HepG2 (cell line): ENCODE data around the gene KDM5C. TPM values are rescaled to one million over a fixed set of nuclear protein-coding genes. Genes with fewer than 3 reads are reported as not detected.

Experiments used
- ATAC-seq: fragments of 200-7000 bp; cut with Tn5 transposase; 3 replicates; pipeline ENCODE4 v1.9.1; 2020; ENCODE audit warnings: mild to moderate bottlenecking, moderate library complexity
- BruUV-seq: library from RNA; stranded (reverse); fragments of 400-500 nt; replicated peaks from 2 replicates; lab custom pipeline; 2021; lab: Mats Ljungman, UMichigan
- CTCF ChIA-PET: fragments of 300-600 bp; formaldehyde crosslinking; extraction: SDS; loops from one replicate; lab custom pipeline; 2021; ENCODE audit warnings: low total read pairs, inconsistent platforms, low intra/inter-chr PET ratio; lab: Yijun Ruan, JAX
- POLR2A ChIA-PET: fragments of 350-600 bp; sonication (Branson Sonifier 250); formaldehyde crosslinking; loops from one replicate; lab custom pipeline; 2020; ENCODE audit warnings: antibody characterized with exemption, inconsistent platforms; lab: Yijun Ruan, JAX
- DNase-seq: peaks from one replicate; pipeline ENCODE4 v3.0.0-alpha.2; 2015; ENCODE audit warnings: low spot score
- FAIRE-seq: peaks from 3 replicates; lab custom pipeline; 2011; peaks lifted over from hg19 to GRCh38; lab: Jason Lieb, UNC
- H2AFZ ChIP-seq: one replicate; pipeline ENCODE4 v1.6.1; 2011; ENCODE audit warnings: low read length, inconsistent platforms
- H3K27ac ChIP-seq: fragments of 300-600 bp; 3 replicates; pipeline ENCODE4 v1.8.0; 2011; ENCODE audit warnings: mixed run types, mild to moderate bottlenecking, mixed read lengths, low read length, inconsistent platforms; ENCODE audit not compliant: insufficient read depth; ENCODE audit errors: extremely low read length
- H3K27me3 ChIP-seq, 2 experiments: fragments of 200-600 bp in 1 of 2; 2 replicates in 1 of 2; 3 replicates in 1 of 2; pipeline versions ENCODE4 v1.6.0 to v1.8.0; 2011; ENCODE audit warnings: low read length in 2 of 2, mild to moderate bottlenecking in 2 of 2, moderate library complexity in 2 of 2, inconsistent platforms in 1 of 2; ENCODE audit not compliant: insufficient read depth in 2 of 2, control insufficient read depth in 1 of 2
- H3K36me3 ChIP-seq, 2 experiments: fragments of 200-600 bp in 1 of 2; replicated peaks in 1 of 2; 2 replicates in 1 of 2; 3 replicates in 1 of 2; pipeline versions ENCODE4 v1.5.1 to v1.8.0; 2011; ENCODE audit warnings: low read length in 2 of 2, inconsistent platforms in 1 of 2; ENCODE audit not compliant: insufficient read depth in 2 of 2, control insufficient read depth in 1 of 2
- H3K4me1 ChIP-seq: 2 replicates; pipeline ENCODE4 v1.5.1; 2012; ENCODE audit warnings: low read length, inconsistent platforms; ENCODE audit not compliant: insufficient read depth
- H3K4me2 ChIP-seq: 2 replicates; pipeline ENCODE4 v1.6.0; 2011; ENCODE audit warnings: low read depth, low read length, inconsistent platforms
- H3K4me3 ChIP-seq, 3 experiments: fragments of 200-600 bp in 1 of 3; sonication (generic), shearing (Covaris generic) in 1 of 3; replicated peaks in 1 of 3; 2 replicates each; pipeline ENCODE4 v1.5.1; 2011 to 2016; ENCODE audit warnings: low read length in 3 of 3, inconsistent platforms in 2 of 3, low read depth in 2 of 3, mild to moderate bottlenecking in 2 of 3, control low read depth in 1 of 3, mixed read lengths in 1 of 3; ENCODE audit not compliant: insufficient read depth in 1 of 3
- H3K79me2 ChIP-seq: one replicate; pipeline ENCODE4 v1.6.1; 2011; ENCODE audit warnings: low read length, inconsistent platforms; ENCODE audit not compliant: insufficient read depth
- H3K9ac ChIP-seq: 2 replicates; pipeline ENCODE4 v1.6.0; 2011; ENCODE audit warnings: mild to moderate bottlenecking, low read depth, low read length, inconsistent platforms; ENCODE audit not compliant: insufficient read depth
- H3K9me3 ChIP-seq: 2 replicates; pipeline ENCODE4 v1.5.1; 2012; ENCODE audit warnings: mild to moderate bottlenecking, low read length
- H4K20me1 ChIP-seq: 2 replicates; pipeline ENCODE4 v1.6.0; 2011; ENCODE audit warnings: inconsistent platforms, mild to moderate bottlenecking, low read length, moderate library complexity; ENCODE audit not compliant: insufficient read depth
- DR1 ChIP-seq: sonication (generic); formaldehyde crosslinking; IDR thresholded peaks from 2 replicates; pipeline ENCODE4 v1.8.0; 2021; ENCODE audit warnings: mild to moderate bottlenecking, missing genetic modification reagents, inconsistent platforms
- MEIS1 ChIP-seq: sonication (generic); formaldehyde crosslinking; IDR thresholded peaks from 2 replicates; pipeline ENCODE4 v1.9.0; 2021; ENCODE audit warnings: mild to moderate bottlenecking, missing genetic modification reagents, moderate library complexity, borderline replicate concordance
- NR2F2 ChIP-seq: IDR thresholded peaks from 2 replicates; pipeline ENCODE4 v1.6.1; 2012; ENCODE audit warnings: low read depth, inconsistent platforms, borderline replicate concordance
- SNAI1 ChIP-seq: sonication (generic); formaldehyde crosslinking; IDR thresholded peaks from 2 replicates; pipeline ENCODE4 v1.5.0; 2020; ENCODE audit warnings: mild to moderate bottlenecking, missing genetic modification reagents, borderline replicate concordance
- ZHX1 ChIP-seq: sonication (generic); formaldehyde crosslinking; IDR thresholded peaks from 2 replicates; pipeline ENCODE4 v1.8.1; 2022; ENCODE audit warnings: low read depth, mild to moderate bottlenecking, missing genetic modification reagents
- ZHX2 ChIP-seq, 2 experiments: sonication (generic) in 1 of 2; formaldehyde crosslinking in 1 of 2; IDR thresholded peaks; 2 replicates each; pipeline versions ENCODE4 v1.6.1 to v1.9.0; 2014 to 2022; ENCODE audit warnings: antibody characterized with exemption in 1 of 2, borderline replicate concordance in 1 of 2, inconsistent platforms in 1 of 2, low read depth in 1 of 2, missing genetic modification reagents in 1 of 2
- ZNF276 ChIP-seq: sonication (generic); formaldehyde crosslinking; IDR thresholded peaks from 2 replicates; pipeline ENCODE4 v1.4.0; 2020; ENCODE audit warnings: mild to moderate bottlenecking, low read depth, missing genetic modification reagents
- ZNF569 ChIP-seq: sonication (generic); formaldehyde crosslinking; IDR thresholded peaks from 2 replicates; pipeline ENCODE4 v1.5.0; 2020; ENCODE audit warnings: mild to moderate bottlenecking, missing genetic modification reagents, moderate library complexity, borderline replicate concordance
- ZNF639 ChIP-seq: conservative IDR thresholded peaks from 2 replicates; pipeline ENCODE4 v1.6.1; 2018; ENCODE audit warnings: missing genetic modification reagents
- ZNF850 ChIP-seq: sonication (generic); formaldehyde crosslinking; conservative IDR thresholded peaks from 2 replicates; pipeline ENCODE4 v1.9.0; 2021; ENCODE audit warnings: mild to moderate bottlenecking, missing genetic modification reagents
- WGBS: methylation state at CpG from one replicate; pipeline ENCODE4 v1.1.6; 2017; ENCODE audit warnings: low lambda C conversion rate; 5-methylcytosine and 5-hydroxymethylcytosine counted together
- in situ Hi-C: cut with HindIII; loops from 2 replicates; pipeline ENCODE4 v1.10.0; 2017; ENCODE audit warnings: low pct_unique_long_range_greater_than_20kb; ENCODE audit not compliant: extremely low pct_ligation_motif_present
- intact Hi-C: fragments of 100-400 bp; cut with micrococcal nuclease; formaldehyde crosslinking; loops from one replicate; pipeline ENCODE4 v1.10.0; 2022; ENCODE audit not compliant: unreplicated experiment
- polyA plus RNA-seq, 8 experiments: library from polyadenylated mRNA; depleted of rRNA in 3 of 8; stranded (reverse) in 7 of 8; unstranded in 1 of 8; fragments of >200 nt; fragmentation: Illumina TruSeq in 4 of 8; extraction: Trizol in 4 of 8; gene quantifications; 2 replicates each; pipeline versions ENCODE4 v1.2.1 to v1.2.3, GENCODE V29; 2011 to 2016; ENCODE audit warnings: low read depth in 4 of 8, missing spikeins in 1 of 8, mixed read lengths in 1 of 8; ENCODE audit not compliant: insufficient read depth in 1 of 8
- total RNA-seq, 5 experiments: library from RNA; depleted of rRNA; stranded (reverse); fragments of >200 nt; fragmentation: Illumina TruSeq; extraction: Trizol; gene quantifications; 2 replicates each; pipeline ENCODE4 v1.2.3, GENCODE V29; 2016; ENCODE audit warnings: low read depth in 1 of 5

KDM5C gene
- total and polyA plus RNA-seq, 2 of the 13 experiments (the other 11 are each of a cell fraction or from before 2014, with no cell fraction given): 32.5 to 34.0 TPM

- no peak for TF ChIP-seq ZHX1
- no peak for TF ChIP-seq NR2F2
- TF ChIP-seq ZNF639: no peak
- TF ChIP-seq DR1: no peak
These were observed 61.6 kb downstream of the KDM5C start (continued) for GRCh38 chrX:53163436-53163835.

GRCh38 chrX:53160297-53160983, 64.6 kb downstream of the KDM5C start:
- no peaks in the 10 kb centered on the region for H3K27me3 ChIP-seq
- in situ Hi-C loops (no loop called here), intact Hi-C loops (no loop called here)
- H3K27ac ChIP-seq: no peak overlapping the region
- FAIRE-seq (no peak), ATAC-seq (no peak), DNase-seq (no peak)
- H3K9me3 ChIP-seq: no peaks in the 10 kb centered on the region
- H3K4me2 ChIP-seq: no peak overlapping the region
- CTCF ChIA-PET: no interaction called here
- no TSS peak for BruUV-seq
- H4K20me1 ChIP-seq: no peaks in the 10 kb centered on the region
- H3K4me3 ChIP-seq: no peak overlapping the region
- no peak overlapping the region for H2AFZ ChIP-seq
- POLR2A ChIA-PET: no interaction called here
- 98% methylated on average over 6 of the region's 6 CpGs for WGBS
- H3K79me2 ChIP-seq: no peaks in the 10 kb centered on the region
- H3K9ac ChIP-seq: no peak overlapping the region
- H3K36me3 ChIP-seq: no peaks in the 10 kb centered on the region
- H3K4me1 ChIP-seq: no peaks in the 10 kb centered on the region
- TF ChIP-seq ZHX2 (IDR thresholded peaks at IDR 0.05; ENCODE audit: low read depth) (no peak), ZHX2 (CRISPR knock-in tag; IDR thresholded peaks at IDR 0.05; ENCODE audit: borderline replicate concordance) (no peak), ZNF850 (CRISPR knock-in tag) (no peak), ZNF276 (CRISPR knock-in tag) (no peak), ZNF569 (CRISPR knock-in tag) (no peak), MEIS1 (CRISPR knock-in tag) (no peak), SNAI1 (CRISPR knock-in tag) (no peak)
